ENCODE measurements around the gene CACNA2D1. TPM values are rescaled to one million over a fixed set of nuclear protein-coding genes. Genes with fewer than 3 reads are reported as not detected.
A peak's percentile ranks its signal among the peaks of the same experiment; 100 is the strongest.

The CACNA2D1 gene
- total RNA-seq, 1 donor from 2014 or later, result 32.9 TPM

- peaks cover 2% of the 10 kb centered on the region for H3K36me3 Mint-ChIP-seq (ENCODE audit: low read depth)
- no peak for DNase-seq (ENCODE audit: low spot score)
- no peak overlapping the region for H3K4me3 Mint-ChIP-seq (ENCODE audit: unreplicated experiment)
- H3K27ac Mint-ChIP-seq (ENCODE audit: unreplicated experiment), result no peak overlapping the region
- no peak for TF ChIP-seq CTCF (IDR thresholded peaks at IDR 0.05)
- H3K9me3 Mint-ChIP-seq (ENCODE audit: low read depth), result peaks cover 8% of the 10 kb centered on the region
- peaks cover 17% of the 10 kb centered on the region for H3K4me1 Mint-ChIP-seq (ENCODE audit: low read depth)
- H3K27me3 Mint-ChIP-seq (ENCODE audit: low read depth), result no peaks in the 10 kb centered on the region
These were observed 314.5 kb downstream of the CACNA2D1 start for GRCh38 chr7:82129091-82129490.

GRCh38 chr7:82128546-82128945 is 315.0 kb downstream of the CACNA2D1 start:
- H3K9me3 Mint-ChIP-seq (ENCODE audit: low read depth), result peaks cover 8% of the 10 kb centered on the region
- no peak overlapping the region for H3K4me3 Mint-ChIP-seq (ENCODE audit: unreplicated experiment)
- peaks cover 17% of the 10 kb centered on the region for H3K4me1 Mint-ChIP-seq (ENCODE audit: low read depth)
- no peaks in the 10 kb centered on the region for H3K27me3 Mint-ChIP-seq (ENCODE audit: low read depth)
- no peak for DNase-seq (ENCODE audit: low spot score)
- H3K36me3 Mint-ChIP-seq (ENCODE audit: low read depth), result peaks cover 2% of the 10 kb centered on the region
- no peak overlapping the region for H3K27ac Mint-ChIP-seq (ENCODE audit: unreplicated experiment)
- no peak for TF ChIP-seq CTCF (IDR thresholded peaks at IDR 0.05)

- DNase-seq (ENCODE audit: low spot score), result no peak
- peak overlapping the region; percentile 37 for H3K27ac Mint-ChIP-seq (ENCODE audit: unreplicated experiment)
- peaks cover 1% of the 10 kb centered on the region for H3K36me3 Mint-ChIP-seq (ENCODE audit: low read depth)
- no peak for TF ChIP-seq CTCF (IDR thresholded peaks at IDR 0.05)
- peaks cover 6% of the 10 kb centered on the region for H3K9me3 Mint-ChIP-seq (ENCODE audit: low read depth)
- no peaks in the 10 kb centered on the region for H3K27me3 Mint-ChIP-seq (ENCODE audit: low read depth)
- H3K4me1 Mint-ChIP-seq (ENCODE audit: low read depth), result peaks cover 17% of the 10 kb centered on the region
- no peak overlapping the region for H3K4me3 Mint-ChIP-seq (ENCODE audit: unreplicated experiment)
These were observed 317.0 kb downstream of the CACNA2D1 start for GRCh38 chr7:82126576-82126975.

GRCh38 chr7:82124445-82124844 is 319.1 kb downstream of the CACNA2D1 start:
- H3K9me3 Mint-ChIP-seq (ENCODE audit: low read depth), result peaks cover 6% of the 10 kb centered on the region
- H3K36me3 Mint-ChIP-seq (ENCODE audit: low read depth), result peaks cover 1% of the 10 kb centered on the region
- H3K4me1 Mint-ChIP-seq (ENCODE audit: low read depth), result peaks cover 17% of the 10 kb centered on the region
- DNase-seq (ENCODE audit: low spot score), result no peak
- no peak overlapping the region for H3K4me3 Mint-ChIP-seq (ENCODE audit: unreplicated experiment)
- no peak for TF ChIP-seq CTCF (IDR thresholded peaks at IDR 0.05)
- no peaks in the 10 kb centered on the region for H3K27me3 Mint-ChIP-seq (ENCODE audit: low read depth)
- no peak overlapping the region for H3K27ac Mint-ChIP-seq (ENCODE audit: unreplicated experiment)

- H3K27me3 Mint-ChIP-seq (ENCODE audit: low read depth), result no peaks in the 10 kb centered on the region
- no peak for TF ChIP-seq CTCF (IDR thresholded peaks at IDR 0.05)
- H3K27ac Mint-ChIP-seq (ENCODE audit: unreplicated experiment), result no peak overlapping the region
- peaks cover 1% of the 10 kb centered on the region for H3K36me3 Mint-ChIP-seq (ENCODE audit: low read depth)
- H3K4me3 Mint-ChIP-seq (ENCODE audit: unreplicated experiment), result no peak overlapping the region
- DNase-seq (ENCODE audit: low spot score), result no peak
- peaks cover 6% of the 10 kb centered on the region for H3K9me3 Mint-ChIP-seq (ENCODE audit: low read depth)
- peaks cover 17% of the 10 kb centered on the region for H3K4me1 Mint-ChIP-seq (ENCODE audit: low read depth)
These were observed 321.3 kb downstream of the CACNA2D1 start for GRCh38 chr7:82122275-82122674.
